GM19025 (cell line): ENCODE results near the gene NUP35.
"Not testable (repeated sequence)": the region's sequence is repeated elsewhere in the genome, so short reads cannot be mapped to it uniquely, and the experiment has no call there.

Experiments used
- ATAC-seq: cut with Tn5 transposase; IDR thresholded peaks from one replicate; pipeline ENCODE4 v1.9.1; 2021; ENCODE audit warnings: mild to moderate bottlenecking, low read depth, moderate library complexity; ENCODE audit not compliant: unreplicated experiment

The NUP35 gene

GRCh38 chr2:183126635-183127034, 2.4 kb downstream of the NUP35 start:
- ATAC-seq = no peak

GRCh38 chr2:183134016-183134415, 9.8 kb downstream of the NUP35 start:
- ATAC-seq = no peak

DNA sequence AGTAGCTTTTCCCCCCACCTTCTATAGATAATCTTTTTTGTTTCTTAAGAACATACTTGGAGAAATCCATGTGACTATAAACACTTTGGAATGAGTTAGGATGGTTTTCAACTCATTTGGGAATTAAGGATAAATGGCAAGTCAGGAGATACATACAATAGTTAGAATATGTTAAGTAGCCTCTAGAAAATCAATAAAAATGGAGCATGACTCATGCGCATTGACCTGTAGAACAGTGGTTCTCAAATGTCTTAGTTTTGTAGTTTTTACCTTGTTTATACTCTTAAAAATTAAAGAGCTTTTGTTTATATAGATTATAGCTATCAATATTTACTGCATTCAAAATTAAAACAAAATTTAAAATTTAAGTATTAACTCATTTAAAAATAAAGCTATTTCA, 24.7 kb downstream of the NUP35 start:
- ATAC-seq = no peak

DNA sequence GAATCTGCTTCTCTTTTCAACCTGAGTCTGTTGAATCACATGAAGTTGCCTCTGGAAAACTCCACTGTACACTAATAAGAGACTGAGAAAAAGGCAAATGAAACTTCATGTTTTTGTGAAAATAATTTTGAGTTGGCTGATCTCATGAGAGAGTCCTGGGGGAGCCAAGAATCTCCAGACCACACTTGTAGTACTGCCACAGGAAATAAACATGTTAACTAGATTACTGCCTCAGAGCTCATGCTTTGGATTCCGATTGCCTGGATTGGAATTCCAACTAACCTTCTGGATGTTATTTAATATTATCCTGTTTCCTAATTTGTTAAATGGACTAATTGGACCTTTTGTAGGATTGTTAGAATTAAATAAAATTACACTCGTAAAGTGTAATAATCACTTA, 25.2 kb downstream of the NUP35 start:
- ATAC-seq = no peak

GRCh38 chr2:183152280-183152679, 28.0 kb downstream of the NUP35 start:
- ATAC-seq = not testable (repeated sequence)

GRCh38 chr2:183153967-183154366, 29.7 kb downstream of the NUP35 start:
- ATAC-seq = no peak

- ATAC-seq = not testable (repeated sequence)
Measured at GRCh38 chr2:183154772-183155171, 30.5 kb downstream of the NUP35 start.

- ATAC-seq = no peak
Measured at GRCh38 chr2:183157131-183157530, 32.9 kb downstream of the NUP35 start.

- ATAC-seq = no peak
Measured at GRCh38 chr2:183162362-183162761, 38.1 kb downstream of the NUP35 start.

DNA sequence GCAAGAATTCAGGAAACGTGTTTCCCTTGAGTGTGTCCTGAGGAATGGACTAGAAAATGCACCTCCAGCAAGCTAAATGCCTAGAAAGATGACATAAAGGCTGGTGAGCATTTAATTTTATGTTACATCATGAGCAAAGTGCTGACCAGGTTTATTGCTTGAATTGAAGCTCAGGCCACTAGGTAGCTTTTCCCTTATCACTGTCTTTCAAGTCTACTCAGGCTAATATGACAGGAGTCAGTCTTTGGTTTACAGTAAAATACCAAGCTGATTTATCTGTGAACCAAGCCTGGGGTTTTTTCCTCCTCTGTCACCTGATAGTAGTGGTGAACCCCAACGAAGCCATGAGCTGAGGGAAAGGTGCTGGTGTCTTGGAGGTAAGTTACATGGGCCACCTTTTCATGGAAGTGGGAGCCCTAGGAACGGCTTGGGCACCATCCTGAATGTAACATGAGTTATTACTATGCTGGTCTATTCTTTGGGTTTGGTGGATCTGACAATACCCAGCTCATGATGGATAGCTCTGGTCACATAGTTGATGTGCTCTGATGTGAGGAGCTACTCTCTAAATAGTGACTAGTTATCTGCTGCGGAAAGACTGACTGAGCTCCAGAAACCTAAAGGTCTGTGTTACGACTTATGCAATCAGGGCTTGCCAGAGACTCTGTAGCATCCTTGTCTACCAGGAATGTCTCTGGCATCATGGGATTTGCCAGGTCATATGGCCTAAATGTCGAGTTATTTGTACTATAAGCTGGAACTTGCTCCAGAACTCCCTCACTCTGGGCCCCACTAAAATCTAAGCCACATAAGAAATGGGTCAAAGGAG, 39.8 kb downstream of the NUP35 start:
- ATAC-seq = no peak

- ATAC-seq = no peak
Measured at GRCh38 chr2:183164650-183165015, 40.4 kb downstream of the NUP35 start.

GRCh38 chr2:183166210-183166609, 42.0 kb downstream of the NUP35 start:
- ATAC-seq = no peak

GRCh38 chr2:183166976-183167375, 42.7 kb downstream of the NUP35 start:
- not testable (repeated sequence) for ATAC-seq

DNA sequence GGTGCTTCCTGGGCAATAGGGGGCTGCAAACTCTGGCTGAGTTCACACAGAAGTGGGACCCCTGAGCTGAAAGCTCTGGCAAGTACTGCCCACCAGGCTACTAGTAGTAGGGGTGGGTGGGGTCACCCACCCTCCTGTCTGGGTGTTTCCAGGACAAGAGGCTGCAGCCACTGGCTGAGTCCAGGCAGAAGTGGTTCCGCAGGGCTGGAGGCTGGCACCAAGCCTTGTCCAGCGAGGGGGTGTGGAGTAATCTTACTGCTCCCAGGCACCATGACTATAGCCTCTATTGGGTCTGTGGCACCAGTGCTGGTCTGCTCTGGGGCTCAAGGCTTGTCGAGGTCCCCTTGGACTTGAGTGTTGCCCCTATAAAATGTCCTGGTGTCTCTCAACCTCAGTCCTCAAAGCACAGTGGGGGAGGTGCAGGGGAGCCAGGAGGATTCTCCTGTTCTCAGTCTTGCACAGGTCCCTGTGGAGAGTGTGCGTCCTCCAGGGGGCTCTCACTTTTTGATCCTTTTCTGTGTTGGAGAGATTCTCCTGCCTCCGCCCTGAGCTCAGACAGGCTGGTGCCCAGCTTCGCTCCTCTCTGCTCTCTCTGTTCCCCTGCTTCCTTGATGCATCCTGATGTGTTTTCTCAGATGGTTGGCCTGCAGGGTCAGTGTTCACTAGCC, 48.1 kb downstream of the NUP35 start:
- ATAC-seq = no peak

- ATAC-seq = no peak
Measured at GRCh38 chr2:183179156-183179555, 54.9 kb downstream of the NUP35 start.

GRCh38 chr2:183185534-183185933, 61.3 kb downstream of the NUP35 start:
- no peak for ATAC-seq

DNA sequence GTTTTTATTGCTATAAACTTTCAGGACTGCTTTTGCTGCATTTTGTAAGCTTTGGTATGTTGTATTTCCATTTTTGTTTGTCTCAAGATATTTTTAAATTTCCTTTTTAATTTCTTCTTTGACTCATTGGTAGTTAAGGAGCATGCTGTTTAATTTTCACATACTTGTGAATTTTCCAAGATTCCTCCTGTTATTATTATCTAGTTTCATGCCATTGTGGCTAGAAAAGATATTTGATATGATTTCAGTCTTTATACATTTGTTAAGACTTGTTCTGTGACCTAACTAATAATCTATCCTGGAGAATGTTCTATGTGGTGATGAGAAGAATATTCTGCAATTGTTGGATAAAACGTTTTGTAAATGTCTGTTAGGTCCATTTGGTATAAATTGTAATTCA, 62.1 kb downstream of the NUP35 start:
- ATAC-seq = no peak

DNA sequence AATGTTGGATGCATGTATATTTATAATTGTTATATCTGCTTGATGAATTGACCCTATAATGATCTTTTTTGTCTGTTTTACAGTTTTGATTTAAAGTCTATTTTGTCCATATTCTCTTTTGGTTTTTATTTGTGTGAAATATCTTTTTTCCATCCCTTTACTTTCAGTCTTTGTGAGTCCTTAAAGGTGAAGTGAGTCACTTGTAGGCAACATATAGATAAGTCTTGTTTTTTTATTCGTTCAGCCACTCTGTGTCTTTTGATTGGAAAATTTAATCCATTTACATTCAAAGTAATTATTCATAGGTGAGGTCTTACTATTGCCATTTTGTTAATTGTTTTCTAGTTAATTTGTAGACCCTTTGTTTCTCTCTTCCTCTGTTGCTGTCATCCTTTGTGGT, 62.5 kb downstream of the NUP35 start:
- no peak for ATAC-seq

GRCh38 chr2:183192343-183192742, 68.1 kb downstream of the NUP35 start:
- no peak for ATAC-seq

- no peak for ATAC-seq
Measured at GRCh38 chr2:183193904-183194303, 69.7 kb downstream of the NUP35 start.

DNA sequence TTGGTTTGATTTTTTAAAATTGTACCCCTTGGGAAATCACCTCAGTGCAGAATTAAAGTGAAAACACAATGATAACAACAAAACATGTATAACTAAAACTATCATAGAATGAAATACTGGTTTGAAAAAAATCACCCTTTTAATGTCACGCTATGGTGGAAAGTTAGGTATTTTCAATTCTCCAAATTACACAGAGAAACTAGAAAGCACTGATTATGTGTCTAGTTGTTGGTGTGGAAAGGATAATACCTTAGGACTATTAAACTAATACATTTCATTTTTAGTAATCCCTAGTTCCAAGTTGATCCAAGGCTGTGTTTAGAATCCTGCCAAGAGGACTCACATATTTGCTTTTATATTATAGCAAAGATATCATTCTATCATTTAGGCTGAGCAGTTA, 71.2 kb downstream of the NUP35 start:
- ATAC-seq = no peak

DNA sequence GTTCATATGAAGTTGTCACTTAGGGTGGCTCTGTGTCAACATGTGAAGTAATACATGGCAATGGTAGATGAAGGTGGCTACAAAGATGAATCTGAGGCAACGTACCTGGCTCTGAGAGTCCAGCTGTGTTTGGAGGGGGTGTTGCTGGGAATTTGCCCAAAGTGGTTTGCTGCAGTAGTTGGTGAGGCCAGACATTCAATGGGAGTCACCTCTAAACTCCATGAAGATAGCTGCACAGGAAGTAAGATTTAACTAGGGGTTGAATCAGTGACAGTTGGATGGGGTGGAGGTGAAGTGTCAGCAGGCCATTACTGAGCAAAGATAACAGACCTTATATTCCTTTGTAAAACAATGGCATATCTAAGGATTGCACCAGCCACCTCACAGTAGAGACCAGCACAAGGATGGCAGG, 71.8 kb downstream of the NUP35 start:
- no peak for ATAC-seq
